MM.1S (cell line): Measurements from ENCODE around the gene LRRC14B.

Source experiments
- EZH2 ChIP-seq: fragments of 300-600 bp; sonication (generic); optimal IDR thresholded peaks from 2 replicates; pipeline ENCODE3; 2017; ENCODE audit warnings: low read depth, mild to moderate bottlenecking, antibody characterized with exemption, low read length, mixed read lengths
- TF ChIP-seq, protein P1 (sequence below): fragments of 300-600 bp; sonication (generic); IDR thresholded peaks from 2 replicates; pipeline ENCODE4 v1.5.1; 2016; ENCODE audit warnings: antibody characterized with exemption, low read length, mixed read lengths

DNA sequence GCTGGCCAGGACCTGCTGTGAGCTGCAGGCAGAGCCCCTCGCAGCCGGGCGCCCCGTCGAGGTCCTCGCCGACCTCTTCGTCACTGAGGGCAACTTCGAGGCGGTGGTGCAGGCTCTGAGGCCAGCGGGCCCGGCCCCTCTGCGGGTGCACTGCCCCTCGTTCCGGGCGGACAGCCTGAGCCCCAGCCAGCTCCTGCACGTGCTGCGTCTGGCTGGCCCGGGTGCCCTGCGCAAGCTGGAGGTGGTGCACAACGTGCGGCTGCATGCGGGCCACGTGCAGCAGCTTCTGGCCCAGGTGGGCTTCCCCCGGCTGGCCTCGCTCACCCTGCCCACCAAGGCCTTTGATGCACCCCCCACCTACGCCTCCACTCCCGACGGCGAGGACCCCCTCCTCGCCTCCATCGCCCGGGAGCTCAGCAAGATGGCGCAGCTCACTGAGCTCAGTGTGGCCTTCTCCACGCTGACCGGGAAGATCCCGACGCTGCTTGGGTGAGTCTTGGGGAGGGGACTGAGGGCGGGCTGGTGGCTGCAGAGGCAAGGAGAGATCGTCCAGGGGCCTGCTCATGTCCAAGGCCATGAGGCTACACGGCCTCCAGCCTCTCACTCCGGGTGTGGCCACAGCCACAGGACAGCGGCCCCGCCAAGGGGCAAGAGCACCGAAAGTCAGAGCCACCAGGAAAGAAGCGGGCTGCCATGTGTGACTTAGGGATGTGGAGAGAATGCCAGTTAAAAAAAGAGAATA, 825 bp downstream of the LRRC14B start:
- TF ChIP-seq, protein P1, sequence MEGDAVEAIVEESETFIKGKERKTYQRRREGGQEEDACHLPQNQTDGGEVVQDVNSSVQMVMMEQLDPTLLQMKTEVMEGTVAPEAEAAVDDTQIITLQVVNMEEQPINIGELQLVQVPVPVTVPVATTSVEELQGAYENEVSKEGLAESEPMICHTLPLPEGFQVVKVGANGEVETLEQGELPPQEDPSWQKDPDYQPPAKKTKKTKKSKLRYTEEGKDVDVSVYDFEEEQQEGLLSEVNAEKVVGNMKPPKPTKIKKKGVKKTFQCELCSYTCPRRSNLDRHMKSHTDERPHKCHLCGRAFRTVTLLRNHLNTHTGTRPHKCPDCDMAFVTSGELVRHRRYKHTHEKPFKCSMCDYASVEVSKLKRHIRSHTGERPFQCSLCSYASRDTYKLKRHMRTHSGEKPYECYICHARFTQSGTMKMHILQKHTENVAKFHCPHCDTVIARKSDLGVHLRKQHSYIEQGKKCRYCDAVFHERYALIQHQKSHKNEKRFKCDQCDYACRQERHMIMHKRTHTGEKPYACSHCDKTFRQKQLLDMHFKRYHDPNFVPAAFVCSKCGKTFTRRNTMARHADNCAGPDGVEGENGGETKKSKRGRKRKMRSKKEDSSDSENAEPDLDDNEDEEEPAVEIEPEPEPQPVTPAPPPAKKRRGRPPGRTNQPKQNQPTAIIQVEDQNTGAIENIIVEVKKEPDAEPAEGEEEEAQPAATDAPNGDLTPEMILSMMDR: no peak
- TF ChIP-seq EZH2: no peak
